Heart right ventricle (tissue), 16 donors: ENCODE measurements around the gene DEFB126. TPM values are rescaled to one million over a fixed set of nuclear protein-coding genes. Genes with fewer than 3 reads are reported as not detected.
"Not testable (repeated sequence)": the region's sequence is repeated elsewhere in the genome, so short reads cannot be mapped to it uniquely, and the experiment has no call there.

Source experiments
- ATAC-seq, 8 donors: fragments of 200-7000 bp; cut with Tn5 transposase; one replicate each; pipeline ENCODE4 v1.9.1; 2020; ENCODE audit warnings: mild to moderate bottlenecking in 8 of 8, moderate library complexity in 8 of 8, moderate number of reproducible peaks in 1 of 8
- DNase-seq, 2 donors: peaks; one replicate each; pipeline ENCODE4 v3.0.0-alpha.2; 2020
- H3K27ac ChIP-seq, 10 donors: fragments of 200-600 bp; sonication (generic) in 2 of 10; one replicate each; pipeline versions ENCODE4 v1.5.0 to v1.8.0; 2020 to 2022; ENCODE audit warnings: mild to moderate bottlenecking in 3 of 10
- H3K27me3 ChIP-seq, 7 donors: fragments of 200-600 bp; one replicate each; pipeline ENCODE4 v1.8.0; 2021 to 2022; ENCODE audit warnings: mild to moderate bottlenecking in 2 of 7
- H3K36me3 ChIP-seq, 9 donors: fragments of 200-600 bp; sonication (generic) in 1 of 9; one replicate each; pipeline versions ENCODE4 v1.5.0 to v1.8.0; 2020 to 2022; ENCODE audit warnings: mild to moderate bottlenecking in 2 of 9
- H3K4me1 ChIP-seq, 9 donors: fragments of 200-600 bp; sonication (generic) in 1 of 9; one replicate each; pipeline versions ENCODE4 v1.5.0 to v1.8.0; 2020 to 2022; ENCODE audit warnings: mild to moderate bottlenecking in 4 of 9
- H3K4me3 ChIP-seq, 10 donors: fragments of 200-600 bp; sonication (generic) in 2 of 10; one replicate each; pipeline versions ENCODE4 v1.5.0 to v1.8.0; 2020 to 2022; ENCODE audit warnings: mild to moderate bottlenecking in 7 of 10, moderate library complexity in 2 of 10
- H3K9me3 ChIP-seq, 11 donors: fragments of 200-600 bp in 10 of 11; sonication (generic) in 2 of 11; one replicate each; pipeline versions ENCODE4 v1.5.0 to v1.8.0; 2013 to 2022; ENCODE audit warnings: mild to moderate bottlenecking in 2 of 11, control low read depth in 1 of 11, moderate library complexity in 1 of 11
- CTCF ChIP-seq, 9 donors: fragments of 200-600 bp; sonication (generic) in 2 of 9; IDR thresholded peaks; one replicate each; pipeline versions ENCODE4 v1.5.0 to v1.8.0; 2021 to 2022; ENCODE audit warnings: antibody characterized with exemption in 9 of 9, mild to moderate bottlenecking in 5 of 9, moderate library complexity in 1 of 9
- WGBS, 2 donors: extraction: QIAGEN DNeasy Blood & Tissue Kit; methylation state at CpG; one replicate each; pipeline ENCODE4 v1.1.7; 2013; ENCODE audit warnings: inconsistent platforms in 1 of 2; 5-methylcytosine and 5-hydroxymethylcytosine counted together
- intact Hi-C, 10 donors: fragments of 100-400 bp; cut with DNase I; formaldehyde crosslinking; loops; one replicate each; pipeline versions ENCODE4 v1.11.1 to v1.14.2; 2022
- long read RNA-seq, 3 donors: library from polyadenylated mRNA; unstranded; transcript quantifications; one replicate each; pipeline ENCODE4 v2.0.0, GENCODE V29; 2020 to 2021
- polyA plus RNA-seq, 2 donors: library from polyadenylated mRNA; stranded (reverse); fragments of 200-250 nt; gene quantifications; one replicate each; pipeline ENCODE4 v1.2.3, GENCODE V29; 2013
- total RNA-seq, 10 donors: library from RNA; stranded (reverse); fragmentation: NEBNext Ultra II Directional in 3 of 10; extraction: Animal tissue kit (Norgen Biotek cat#: 25700) in 3 of 10; gene quantifications; one replicate each; pipeline versions ENCODE4 v1.2.1 to v1.2.4, GENCODE V29; 2021 to 2023
- donor health status: Arrhythmogenic right ventricular cardiomyopathy.
- donor health status: ischemic (EF 13 %, LVEDD 7.1; RV severe dilation, severe dysfunction).
- donor health status: healthy with polysubstance abuse.
- donor health status: DM: no; HTN: yes; CAD: no.
- donor health status: DM: no; HTN: no; CAD: no.
- donor health status: ischemic (EF 25% LVEDD 6.9; RV normal size, moderate dysfunction).
- donor health status: ischemic (EF 25% LVEDD 5.7; RV mildly dilated, moderate dysfunction).
- donor health status: healthy.
- donor health status: DM: yes; HTN: yes; CAD: no.
- donor health status: Ischemic cardiomyopathy.
- donor health status: ischemic (EF 35%, LVEDD 5.7; RV mildly dilated, moderate dysfunction).
- donor health status: nonischemic (EF 11% LVEDD 7.7; RV severe dilation, severe dysfunction).
- donor health status: DM: yes; HTN: yes; CAD: no.
- donor health status: PGD.
- donor health status: ischemic (EF 29% LVEDD 5.4; RV normal size, mild dysfunction).
- donor health status: nonischemic (EF 23%, LVEDD 6.1; RV moderate dilation, normal function).

Gene DEFB126
- total RNA-seq: not detected
- polyA plus RNA-seq: not detected
- long read RNA-seq, donor 1: 0 reads
- long read RNA-seq, donor 2: 0 reads
- long read RNA-seq, donor 3: 0 reads

GRCh38 chr20:142290-142689 lies at the start of gene DEFB126:
TSS of gene DEFB126 (plus strand) at chr20:142590. CDS start at chr20:142629, 39 bp downstream.
- peaks cover 0 to 7% (median 0%) of the 10 kb centered on the region in 11 donors for H3K9me3 ChIP-seq
- DNase-seq (no peak), ATAC-seq (no peak)
- WGBS, 2 donors: 48 to 56% methylated on average over 1 of the region's 1 CpG
- H3K4me3 ChIP-seq: no peak within 1 kb of the TSS
- intact Hi-C loops: no loop called here
- TF ChIP-seq CTCF (IDR thresholded peaks at IDR 0.05): no peak
- no peaks in the 10 kb centered on the region for H3K36me3 ChIP-seq
- H3K4me1 ChIP-seq: peaks cover 0 to 9% (median 0%) of the 10 kb centered on the region in 9 donors
- H3K27ac ChIP-seq: no peak within 1 kb of the TSS
- H3K27me3 ChIP-seq: peaks cover 0 to 47% (median 11%) of the 10 kb centered on the region in 7 donors

GRCh38 chr20:93641-94040 lies 48.7 kb upstream of the DEFB126 start:
- no peak for TF ChIP-seq CTCF (IDR thresholded peaks at IDR 0.05)
- DNase-seq (no peak), ATAC-seq (no peak)
- Histone ChIP-seq H3K4me3 (no peak overlapping the region), H3K36me3 (no peaks in the 10 kb centered on the region), H3K9me3 (peaks cover 0 to 29% (median 7%) of the 10 kb centered on the region in 11 donors), H3K27ac (no peak overlapping the region), H3K27me3 (peaks cover 0 to 12% (median 7%) of the 10 kb centered on the region in 7 donors), H3K4me1 (no peaks in the 10 kb centered on the region)
- intact Hi-C loops: no loop called here

GRCh38 chr20:95215-95614 lies 47.2 kb upstream of the DEFB126 start:
- no peak overlapping the region for H3K4me3 ChIP-seq
- 72% methylated on average over 4 of the region's 4 CpGs for WGBS, 2 donors
- ATAC-seq: no peak

GRCh38 chr20:97691-98090 lies 44.7 kb upstream of the DEFB126 start:
- Histone ChIP-seq H3K27me3 (peaks cover 0 to 32% (median 7%) of the 10 kb centered on the region in 7 donors), H3K9me3 (peaks cover 0 to 29% (median 7%) of the 10 kb centered on the region in 11 donors)
- H3K4me1 ChIP-seq, DNase-seq, H3K36me3 ChIP-seq, ATAC-seq, H3K27ac ChIP-seq, H3K4me3 ChIP-seq, intact Hi-C loops: not testable (repeated sequence)
- WGBS, 2 donors: 64 to 71% methylated on average over 5 of the region's 5 CpGs

More at GRCh38 chr20:95215-95614, 47.2 kb upstream of the DEFB126 start:
- intact Hi-C loops: no loop called here
- H3K4me1 ChIP-seq: no peaks in the 10 kb centered on the region
- TF ChIP-seq CTCF (IDR thresholded peaks at IDR 0.05): no peak
- DNase-seq: no peak
- H3K27ac ChIP-seq: no peak overlapping the region
- no peaks in the 10 kb centered on the region for H3K36me3 ChIP-seq
- H3K9me3 ChIP-seq: peaks cover 0 to 29% (median 7%) of the 10 kb centered on the region in 11 donors
- H3K27me3 ChIP-seq: peaks cover 0 to 22% (median 5%) of the 10 kb centered on the region in 7 donors

GRCh38 chr20:101975-102374 lies 40.4 kb upstream of the DEFB126 start:
- no peak for DNase-seq
- intact Hi-C loops: no loop called here
- peaks cover 0 to 68% (median 27%) of the 10 kb centered on the region in 7 donors for H3K27me3 ChIP-seq
- H3K36me3 ChIP-seq: no peaks in the 10 kb centered on the region
- H3K4me3 ChIP-seq: no peak overlapping the region
- ATAC-seq: no peak
- no peaks in the 10 kb centered on the region for H3K4me1 ChIP-seq
- H3K9me3 ChIP-seq: no peaks in the 10 kb centered on the region
- H3K27ac ChIP-seq: no peak overlapping the region
- no peak for TF ChIP-seq CTCF (IDR thresholded peaks at IDR 0.05)
